Measurements from ENCODE around the gene PTCD1. TPM values are rescaled to one million over a fixed set of nuclear protein-coding genes. Genes with fewer than 3 reads are reported as not detected.
"Not testable (repeated sequence)": the region's sequence is repeated elsewhere in the genome, so short reads cannot be mapped to it uniquely, and the experiment has no call there.

The PTCD1 gene
- total RNA-seq, 1 donor from 2014 or later: 3.7 TPM

DNA sequence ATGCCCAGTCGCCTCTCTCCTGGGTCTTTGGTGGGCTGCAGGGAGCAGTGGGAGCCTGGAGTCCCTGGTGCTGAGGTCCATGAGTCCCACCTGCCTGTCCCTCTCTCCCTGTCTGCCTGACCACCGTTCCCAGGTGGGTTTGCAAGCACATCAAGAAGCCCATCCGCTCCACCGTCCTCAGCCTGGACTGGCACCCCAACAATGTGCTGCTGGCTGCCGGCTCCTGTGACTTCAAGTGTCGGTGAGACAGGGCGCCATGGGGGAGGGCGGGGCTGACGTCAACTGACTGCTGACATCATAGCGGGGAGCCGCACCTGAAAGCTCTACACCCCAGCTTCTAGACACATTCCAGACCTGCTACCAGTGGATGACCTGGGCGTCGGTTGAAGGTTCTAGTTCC is 48.8 kb downstream of the PTCD1 start:
- DNase-seq (ENCODE audit: low read depth in 2 of 2): no peak

DNA sequence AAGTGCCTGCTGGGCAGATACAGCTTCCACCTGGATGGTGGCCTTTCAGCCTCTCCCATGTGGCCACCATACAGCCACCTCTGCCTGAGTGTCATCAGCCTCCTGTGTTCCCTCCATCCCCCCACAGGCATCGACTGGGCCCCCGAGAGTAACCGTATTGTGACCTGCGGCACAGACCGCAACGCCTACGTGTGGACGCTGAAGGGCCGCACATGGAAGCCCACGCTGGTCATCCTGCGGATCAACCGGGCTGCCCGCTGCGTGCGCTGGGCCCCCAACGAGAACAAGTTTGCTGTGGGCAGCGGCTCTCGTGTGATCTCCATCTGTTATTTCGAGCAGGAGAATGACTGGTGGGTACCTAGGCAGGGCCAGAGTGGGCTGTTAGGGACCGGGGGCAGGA is 50.7 kb downstream of the PTCD1 start:
- no peak for DNase-seq (ENCODE audit: low read depth in 2 of 2)

- DNase-seq (ENCODE audit: low read depth in 2 of 2): not testable (repeated sequence)
Measured at GRCh38 chr7:99387239-99387635, 51.4 kb downstream of the PTCD1 start.

GRCh38 chr7:99386584-99387238 is 51.9 kb downstream of the PTCD1 start:
- peak in 1 of 2 donors; percentile 67 for DNase-seq (ENCODE audit: low read depth in 2 of 2)

GRCh38 chr7:99385564-99385963 is 53.0 kb downstream of the PTCD1 start:
- no peak for DNase-seq (ENCODE audit: low read depth in 2 of 2)

- DNase-seq (ENCODE audit: low read depth in 2 of 2): no peak
Measured at GRCh38 chr7:99384523-99384922, 54.1 kb downstream of the PTCD1 start.

DNA sequence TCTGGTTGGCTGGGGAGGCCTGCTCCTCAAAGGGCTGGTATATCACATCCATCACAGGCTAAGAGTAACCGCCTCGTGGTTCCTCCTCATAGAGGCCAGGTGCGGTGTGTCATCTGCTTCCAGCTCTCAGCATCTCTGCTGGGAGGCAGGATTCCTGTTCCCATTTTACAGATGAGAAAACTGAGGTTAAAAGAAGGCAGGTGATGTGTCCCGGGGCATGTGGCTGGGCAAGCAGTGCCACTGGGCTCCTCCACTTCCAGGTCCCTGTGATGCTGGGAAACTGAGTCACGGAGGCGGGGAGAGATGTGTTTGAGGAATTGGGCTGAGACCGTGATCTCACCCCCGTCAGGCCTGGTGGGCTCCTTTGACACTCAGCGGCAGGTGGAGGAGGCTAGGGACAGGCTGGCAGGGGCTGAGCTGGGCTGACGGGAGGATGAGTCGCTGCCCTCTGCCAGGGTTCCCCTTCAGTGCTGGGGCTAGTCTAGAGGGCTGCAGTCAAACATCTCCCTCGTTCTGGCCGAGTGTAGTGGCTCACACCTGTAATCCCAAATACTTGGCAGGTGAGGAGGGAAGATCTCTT is 54.7 kb downstream of the PTCD1 start:
- no peak for DNase-seq (ENCODE audit: low read depth in 2 of 2)

DNA sequence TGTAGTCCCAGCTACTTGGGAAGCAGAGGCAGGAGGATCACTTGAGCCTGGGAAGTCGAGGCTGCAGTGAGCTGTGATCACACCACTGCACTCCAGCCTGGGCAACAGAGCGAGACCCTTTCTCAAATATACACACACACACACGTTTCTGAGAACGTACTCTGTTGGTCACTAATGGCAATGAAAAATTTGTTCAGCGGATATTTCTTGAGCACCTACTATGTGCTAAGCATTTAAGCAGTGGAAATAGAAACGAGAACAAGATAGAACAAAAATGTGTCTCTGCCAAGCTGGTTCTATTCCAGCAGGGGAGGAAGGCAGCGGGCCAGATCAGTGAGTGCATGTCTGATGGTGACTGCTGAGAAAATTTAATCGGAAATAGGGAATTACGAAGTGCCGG is 55.4 kb downstream of the PTCD1 start:
- no peak for DNase-seq (ENCODE audit: low read depth in 2 of 2)

- DNase-seq (ENCODE audit: low read depth in 2 of 2): no peak
Measured at GRCh38 chr7:99381664-99382075, 56.9 kb downstream of the PTCD1 start.

- no peak for DNase-seq (ENCODE audit: low read depth in 2 of 2)
Measured at GRCh38 chr7:99380823-99381663, 57.6 kb downstream of the PTCD1 start.

DNA sequence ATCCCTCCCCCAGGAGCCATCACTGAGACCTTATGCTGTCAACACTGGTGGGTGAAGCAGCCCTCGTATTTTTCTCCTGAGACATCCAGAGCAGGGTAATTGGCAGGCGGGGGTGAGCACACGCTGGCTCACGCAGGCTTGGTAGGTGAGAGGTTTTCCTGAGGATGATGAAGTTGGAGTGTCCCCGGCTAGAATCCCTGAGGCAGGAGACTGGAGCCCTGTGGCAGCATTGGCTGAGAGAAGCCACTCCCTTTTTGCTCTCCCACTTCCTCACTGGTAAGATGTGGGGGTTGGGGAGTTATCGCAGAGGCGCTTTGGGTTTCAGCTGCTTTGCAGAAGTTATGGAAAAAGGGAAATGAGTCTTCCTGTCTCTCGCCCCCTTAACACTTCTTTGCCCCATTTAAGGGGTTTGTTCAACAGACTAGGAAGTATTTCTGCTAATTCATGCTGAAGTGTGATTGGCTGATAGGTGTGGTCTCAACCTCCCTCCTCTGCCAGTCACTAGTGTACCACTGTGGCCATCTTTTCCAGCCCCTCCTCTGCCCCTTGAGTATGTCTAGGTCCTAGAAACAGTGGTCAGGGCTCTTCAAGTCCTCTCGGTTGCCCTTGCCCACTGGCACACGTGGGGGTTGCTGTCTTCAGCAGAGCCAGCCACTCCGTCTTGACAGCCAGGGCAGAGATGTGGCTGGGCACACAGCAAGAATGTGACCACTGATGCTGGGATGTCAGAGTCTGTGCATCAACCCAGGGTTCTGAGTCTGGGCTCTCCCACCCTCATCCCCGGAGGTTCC is 58.4 kb downstream of the PTCD1 start:
- DNase-seq (ENCODE audit: low read depth in 2 of 2): peak in 1 of 2 donors; percentile 67

- DNase-seq (ENCODE audit: low read depth in 2 of 2): not testable (repeated sequence)
Measured at GRCh38 chr7:99379693-99380031, 58.9 kb downstream of the PTCD1 start.

GRCh38 chr7:99379043-99379577 is 59.5 kb downstream of the PTCD1 start:
- DNase-seq (ENCODE audit: low read depth in 2 of 2): peak; percentile 51 to 97

DNA sequence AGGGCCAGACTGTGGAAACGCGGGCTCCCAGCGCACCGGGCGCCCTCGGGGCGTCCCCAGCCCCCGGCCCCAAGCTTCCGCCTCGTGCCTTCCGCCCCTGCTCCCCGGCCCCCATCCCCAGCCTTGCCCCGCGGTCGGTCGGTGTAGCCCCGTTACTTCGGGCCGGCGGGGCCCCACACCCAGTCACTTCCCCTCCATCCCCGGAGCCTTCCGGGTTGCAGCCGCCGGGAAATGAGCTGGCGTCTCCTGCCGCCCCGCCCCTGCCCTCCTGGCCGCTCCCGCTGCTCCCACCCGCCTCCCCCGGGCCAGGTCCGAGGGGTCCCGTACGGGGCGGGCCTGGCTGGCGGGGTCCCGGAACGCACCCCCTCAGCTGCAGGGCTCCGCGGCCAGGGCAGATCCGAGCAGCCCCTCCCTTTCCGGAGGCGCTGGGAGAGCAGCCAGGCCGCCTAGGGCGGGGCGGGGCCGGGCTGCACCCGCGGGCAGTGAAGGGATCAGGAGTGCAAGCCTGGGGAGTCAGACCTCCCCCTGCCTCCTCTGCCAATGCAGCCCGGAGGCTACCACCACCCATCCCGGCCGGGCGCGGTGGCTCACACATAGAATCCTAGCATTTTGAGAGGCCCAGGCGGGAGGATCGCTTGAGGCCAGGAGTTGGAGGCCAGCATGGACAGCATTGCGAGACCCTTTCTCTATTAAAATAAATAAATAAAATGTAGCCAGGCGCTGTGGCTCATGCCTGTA is 63.4 kb downstream of the PTCD1 start:
- peak in 1 of 2 donors; percentile 74 for DNase-seq (ENCODE audit: low read depth in 2 of 2)

DNA sequence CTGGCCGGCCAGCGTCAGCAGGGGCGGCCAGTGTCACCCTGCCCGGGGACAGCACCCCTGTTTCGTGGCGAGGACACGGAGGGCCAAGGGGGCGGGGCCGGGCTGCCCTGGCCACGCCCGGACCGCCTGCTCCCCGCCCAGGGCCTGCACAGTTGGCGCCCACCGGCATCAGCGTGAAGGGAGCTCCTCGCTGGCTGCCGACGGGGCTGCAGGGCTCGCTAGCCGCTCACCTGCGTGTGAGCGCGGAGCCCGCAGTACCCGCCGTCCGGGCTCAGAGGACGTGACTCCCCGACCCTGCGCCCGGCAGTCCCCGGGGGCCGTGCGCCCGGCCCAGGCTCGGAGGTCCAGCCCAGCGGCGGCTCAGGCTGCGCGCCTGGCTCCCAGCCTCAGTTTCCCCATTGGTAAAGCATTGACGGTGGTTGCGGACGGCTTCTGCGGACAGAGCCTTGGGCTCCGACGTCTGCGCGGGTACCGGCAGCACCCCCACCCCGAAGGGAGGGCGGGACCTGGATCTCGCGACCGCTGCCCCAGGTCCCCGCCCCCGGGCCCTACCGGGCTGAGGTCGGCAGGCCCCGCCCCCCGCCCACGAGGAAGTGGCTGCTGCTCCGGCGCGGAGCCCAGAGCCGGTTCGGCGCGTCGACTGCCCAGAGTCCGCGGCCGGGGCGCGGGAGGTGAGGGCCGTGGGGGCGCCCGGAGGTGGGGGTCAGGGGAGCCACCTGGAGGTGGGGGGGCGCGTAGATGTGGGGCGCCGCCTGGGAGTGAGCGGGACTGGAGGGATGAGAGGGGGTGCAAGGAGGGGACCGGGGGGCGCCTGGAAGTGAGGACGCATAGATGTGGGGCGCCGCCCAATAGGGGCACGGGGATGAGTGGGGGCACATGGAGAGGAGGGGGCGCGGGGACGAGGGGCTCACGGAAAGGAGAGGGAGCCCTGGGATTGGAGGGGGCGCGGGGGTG is 64.2 kb downstream of the PTCD1 start, which contains the start of gene ARPC1B:
TSS of gene ARPC1B (plus strand) at position 620 of the 954 bp plus-strand sequence. CDS start 10,985 bp downstream, outside the sequence.
- DNase-seq (ENCODE audit: low read depth in 2 of 2): peak in 1 of 2 donors; percentile 77

- no peak for DNase-seq (ENCODE audit: low read depth in 2 of 2)
Measured at GRCh38 chr7:99373091-99374066, 65.2 kb downstream of the PTCD1 start.

DNA sequence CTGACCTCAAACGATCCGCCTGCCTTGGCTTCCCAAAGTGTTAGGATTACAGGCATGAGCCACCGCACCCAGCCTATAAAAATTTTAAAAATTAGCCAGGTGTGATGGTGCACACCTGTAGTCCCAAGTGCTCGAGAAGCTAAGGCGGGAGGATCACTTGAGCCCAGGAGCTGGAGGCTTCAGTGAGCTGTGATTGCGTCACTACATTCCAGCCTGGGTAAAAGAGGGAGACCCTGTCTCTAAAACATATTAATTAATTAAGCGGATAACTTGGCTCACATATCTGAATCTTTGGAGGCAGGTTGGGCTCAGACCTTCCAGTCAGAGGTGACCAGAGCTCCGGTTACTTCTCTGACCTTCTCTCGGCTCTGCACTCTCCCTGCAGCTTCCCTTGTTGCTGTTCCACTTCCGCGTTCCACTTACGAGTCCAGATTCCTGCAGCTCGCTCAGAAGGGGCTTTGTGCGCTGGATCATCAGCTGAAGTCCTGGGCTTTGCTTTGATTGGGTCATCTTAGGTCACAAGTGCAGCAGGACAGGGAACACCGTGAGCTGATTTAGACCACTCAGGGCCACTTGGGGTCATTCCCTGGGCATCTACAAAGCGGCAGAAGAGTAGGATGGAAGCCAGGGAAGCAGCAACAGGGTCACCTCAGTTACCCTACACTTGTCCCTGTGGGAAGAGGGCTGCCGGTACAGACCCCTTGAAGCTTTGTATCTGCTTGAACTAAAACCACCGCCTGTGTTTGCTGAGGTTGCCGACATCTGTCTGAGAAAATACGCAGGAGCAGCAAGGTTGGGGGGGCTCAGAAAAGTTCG is 66.1 kb downstream of the PTCD1 start:
- no peak for DNase-seq (ENCODE audit: low read depth in 2 of 2)

Data from dermis microvascular lymphatic vessel endothelial cell (primary cell).